Vagina (tissue), 2 donors: ENCODE measurements around the gene IWS1.

Experiments
- POLR2A ChIP-seq, 2 donors: fragments of 450-650 bp; IDR thresholded peaks; one replicate each; pipeline ENCODE4 v1.6.1; 2017; ENCODE audit warnings: antibody characterized with exemption in 2 of 2, mild to moderate bottlenecking in 2 of 2, moderate library complexity in 2 of 2
- POLR2AphosphoS5 ChIP-seq, 2 donors: sonication (generic); formaldehyde crosslinking; IDR thresholded peaks; one replicate each; pipeline ENCODE4 v1.9.0; 2017; ENCODE audit warnings: antibody characterized with exemption in 2 of 2, mild to moderate bottlenecking in 2 of 2, low read depth in 1 of 2; ENCODE audit not compliant: insufficient read depth in 1 of 2
- TF ChIP-seq, protein P1 (sequence below), 3 experiments: fragments of 450-650 bp in 2 of 3; fragments of 200-600 bp in 1 of 3; sonication (generic) in 1 of 3; IDR thresholded peaks; one replicate each; pipeline ENCODE4 v1.5.1; 2017 to 2019; ENCODE audit warnings: antibody characterized with exemption in 3 of 3, mild to moderate bottlenecking in 2 of 3, moderate library complexity in 2 of 3

DNA sequence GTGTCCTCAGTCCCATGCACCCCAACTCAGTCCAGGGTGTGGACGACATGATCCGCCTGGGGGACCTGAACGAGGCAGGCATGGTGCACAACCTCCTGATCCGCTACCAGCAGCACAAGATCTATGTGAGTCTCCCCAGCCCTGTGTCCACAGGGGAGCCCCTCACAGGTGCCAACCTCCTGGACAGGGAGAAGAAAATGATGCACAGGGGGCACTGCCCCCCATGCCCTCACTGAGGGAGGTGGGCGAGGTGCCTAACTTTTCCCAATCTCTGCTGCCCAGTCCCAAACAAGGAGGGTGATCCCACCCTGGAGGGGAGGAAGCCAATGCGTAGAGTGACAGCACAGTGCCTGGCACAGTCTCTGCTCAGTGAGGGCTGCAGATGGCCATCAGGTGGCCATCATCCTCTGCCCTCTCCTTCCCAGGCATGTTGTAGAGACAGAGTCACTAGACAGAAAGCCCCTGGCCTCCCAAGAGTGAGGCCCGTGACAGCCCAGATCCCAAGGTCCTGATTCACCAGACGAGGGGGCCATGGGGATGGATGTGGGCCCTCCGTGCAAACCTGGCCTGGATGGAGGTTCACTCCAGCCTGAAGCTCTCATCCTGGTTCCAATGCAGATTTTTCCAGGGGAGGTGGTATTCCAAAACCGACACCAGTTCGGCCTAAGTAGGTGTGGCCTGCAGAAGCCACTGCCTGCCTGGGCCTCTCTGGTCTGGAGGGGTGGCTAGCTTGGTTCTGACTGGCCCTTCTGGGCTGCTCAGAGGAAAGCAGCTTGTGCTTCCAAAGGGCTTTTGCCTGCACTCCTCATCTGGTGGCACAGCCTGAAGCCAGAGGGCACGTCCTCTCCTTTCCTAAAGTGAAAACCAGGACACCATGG, 39.2 kb upstream of the IWS1 start:
- TF ChIP-seq, protein P1, sequence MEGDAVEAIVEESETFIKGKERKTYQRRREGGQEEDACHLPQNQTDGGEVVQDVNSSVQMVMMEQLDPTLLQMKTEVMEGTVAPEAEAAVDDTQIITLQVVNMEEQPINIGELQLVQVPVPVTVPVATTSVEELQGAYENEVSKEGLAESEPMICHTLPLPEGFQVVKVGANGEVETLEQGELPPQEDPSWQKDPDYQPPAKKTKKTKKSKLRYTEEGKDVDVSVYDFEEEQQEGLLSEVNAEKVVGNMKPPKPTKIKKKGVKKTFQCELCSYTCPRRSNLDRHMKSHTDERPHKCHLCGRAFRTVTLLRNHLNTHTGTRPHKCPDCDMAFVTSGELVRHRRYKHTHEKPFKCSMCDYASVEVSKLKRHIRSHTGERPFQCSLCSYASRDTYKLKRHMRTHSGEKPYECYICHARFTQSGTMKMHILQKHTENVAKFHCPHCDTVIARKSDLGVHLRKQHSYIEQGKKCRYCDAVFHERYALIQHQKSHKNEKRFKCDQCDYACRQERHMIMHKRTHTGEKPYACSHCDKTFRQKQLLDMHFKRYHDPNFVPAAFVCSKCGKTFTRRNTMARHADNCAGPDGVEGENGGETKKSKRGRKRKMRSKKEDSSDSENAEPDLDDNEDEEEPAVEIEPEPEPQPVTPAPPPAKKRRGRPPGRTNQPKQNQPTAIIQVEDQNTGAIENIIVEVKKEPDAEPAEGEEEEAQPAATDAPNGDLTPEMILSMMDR (IDR thresholded peaks at IDR 0.05), result no peak
- no peak for TF ChIP-seq POLR2A (IDR thresholded peaks at IDR 0.05)
- TF ChIP-seq POLR2AphosphoS5 (IDR thresholded peaks at IDR 0.05; ENCODE audit: insufficient read depth in 1 of 2, low read depth in 1 of 2), result no peak
